HCT116 (cell line): ENCODE results near the gene FN3KRP. TPM values are rescaled to one million over a fixed set of nuclear protein-coding genes. Genes with fewer than 3 reads are reported as not detected.

Source experiments
- ATAC-seq: fragments of 200-7000 bp; cut with Tn5 transposase; 2 replicates; pipeline ENCODE4 v1.9.1; 2020; ENCODE audit warnings: mild to moderate bottlenecking, moderate library complexity
- BruUV-seq: library from RNA; stranded (reverse); fragments of 400-500 nt; replicated peaks from 2 replicates; lab custom pipeline; 2021; lab: Mats Ljungman, UMichigan
- CTCF ChIA-PET: fragments of 300-600 bp; sonication (Branson Sonifier 250); formaldehyde crosslinking; loops from one replicate; lab custom pipeline; 2021; ENCODE audit warnings: antibody characterized with exemption; lab: Charles Lee
- POLR2A ChIA-PET: fragments of 300-600, 350-600 bp; sonication (Branson Sonifier 250); formaldehyde crosslinking; loops from one replicate; lab custom pipeline; 2021; ENCODE audit warnings: antibody characterized with exemption; lab: Charles Lee
- RAD21 ChIA-PET, 2 experiments: fragments of 300-600 bp; sonication (Branson Sonifier 250); formaldehyde crosslinking; loops; one replicate each; lab custom pipeline; 2023; ENCODE audit warnings: low total read pairs in 2 of 2; ENCODE audit not compliant: uncharacterized antibody in 2 of 2, unreplicated experiment in 2 of 2, low non-redundant PET in 1 of 2; lab: Charles Lee
- DNase-seq: peaks from one replicate; pipeline ENCODE4 v3.0.0-alpha.2; 2010; ENCODE audit warnings: low read depth, low spot score
- H2AFZ ChIP-seq: fragments of 200-600 bp; shearing (Covaris generic), sonication (generic); 2 replicates; pipeline ENCODE4 v1.6.1; 2017; ENCODE audit warnings: low read depth, mixed run types, mixed read lengths, antibody characterized with exemption, low read length; ENCODE audit not compliant: poor library complexity, severe bottlenecking
- H3K27ac ChIP-seq: 2 replicates; pipeline ENCODE4 v1.5.1; 2012; ENCODE audit warnings: low read depth, low read length
- H3K27me3 ChIP-seq: fragments of 200-600 bp; sonication (generic); 2 replicates; pipeline ENCODE4 v1.6.1; 2016; ENCODE audit warnings: mixed run types, low read length, mixed read lengths; ENCODE audit not compliant: insufficient read depth
- H3K36me3 ChIP-seq, 2 experiments: fragments of 200-500 bp in 1 of 2; fragments of 200-600 bp in 1 of 2; sonication (Bioruptor generic) in 1 of 2; sonication (generic) in 1 of 2; 2 replicates each; pipeline versions ENCODE4 v1.5.1 to v1.6.1; 2014 to 2016; ENCODE audit warnings: low read length in 2 of 2, inconsistent platforms in 1 of 2, mixed read lengths in 1 of 2, mixed run types in 1 of 2; ENCODE audit not compliant: insufficient read depth in 2 of 2, control insufficient read depth in 1 of 2
- H3K4me1 ChIP-seq, 2 experiments: fragments of 200-600 bp in 1 of 2; sonication (generic) in 1 of 2; 2 replicates each; pipeline versions ENCODE4 v1.5.1 to v1.6.1; 2012 to 2017; ENCODE audit warnings: low read length in 2 of 2, inconsistent platforms in 1 of 2, mild to moderate bottlenecking in 1 of 2, mixed read lengths in 1 of 2, mixed run types in 1 of 2, moderate library complexity in 1 of 2; ENCODE audit not compliant: insufficient read depth in 2 of 2, control insufficient read depth in 1 of 2
- H3K4me2 ChIP-seq: fragments of 200-600 bp; sonication (generic); 2 replicates; pipeline ENCODE4 v1.6.1; 2017; ENCODE audit warnings: mixed run types, low read length, mixed read lengths
- H3K4me3 ChIP-seq, 2 experiments: fragments of 200-600 bp in 1 of 2; sonication (generic) in 1 of 2; replicated peaks in 1 of 2; 2 replicates each; pipeline ENCODE4 v1.5.1; 2011 to 2016; ENCODE audit warnings: low read length in 2 of 2, control low read depth in 1 of 2, low read depth in 1 of 2, mild to moderate bottlenecking in 1 of 2, mixed read lengths in 1 of 2, mixed run types in 1 of 2
- H3K79me2 ChIP-seq: fragments of 200-600 bp; sonication (generic); 2 replicates; pipeline ENCODE4 v1.6.1; 2017; ENCODE audit warnings: mild to moderate bottlenecking, mixed run types, low read length, moderate library complexity, mixed read lengths; ENCODE audit not compliant: insufficient read depth
- H3K9ac ChIP-seq: fragments of 200-600 bp; sonication (generic); 2 replicates; pipeline ENCODE4 v1.6.1; 2016; ENCODE audit warnings: low read length, mixed read lengths
- H3K9me2 ChIP-seq: fragments of 200-600 bp; sonication (generic), shearing (Covaris generic); 2 replicates; pipeline ENCODE4 v1.6.1; 2017; ENCODE audit warnings: mixed run types, mild to moderate bottlenecking, moderate library complexity; ENCODE audit not compliant: insufficient read depth
- H3K9me3 ChIP-seq, 2 experiments: fragments of 200-500 bp in 1 of 2; fragments of 200-600 bp in 1 of 2; sonication (Bioruptor generic) in 1 of 2; sonication (generic) in 1 of 2; 2 replicates each; pipeline ENCODE4 v1.6.1; 2014 to 2017; ENCODE audit warnings: low read length in 2 of 2, mixed read lengths in 2 of 2, inconsistent platforms in 1 of 2, low read depth in 1 of 2, mild to moderate bottlenecking in 1 of 2, mixed run types in 1 of 2, moderate library complexity in 1 of 2; ENCODE audit not compliant: control insufficient read depth in 1 of 2, insufficient read depth in 1 of 2
- H4K20me1 ChIP-seq: fragments of 200-600 bp; sonication (generic), shearing (Covaris generic); 2 replicates; pipeline ENCODE4 v1.6.1; 2017; ENCODE audit warnings: mixed run types, mild to moderate bottlenecking, moderate library complexity; ENCODE audit not compliant: insufficient read depth
- ATF3 ChIP-seq: IDR thresholded peaks from 2 replicates; pipeline ENCODE4 v1.6.1; 2012
- EZH2phosphoT487 ChIP-seq: fragments of 200-600 bp; IDR thresholded peaks from 2 replicates; pipeline ENCODE4 v1.6.1; 2018; ENCODE audit warnings: antibody characterized with exemption, borderline replicate concordance
- FOSL1 ChIP-seq: IDR thresholded peaks from 2 replicates; pipeline ENCODE4 v1.6.1; 2012; ENCODE audit warnings: low read depth
- POLR2A ChIP-seq: IDR thresholded peaks from 2 replicates; pipeline ENCODE4 v1.7.0; 2011; ENCODE audit warnings: borderline replicate concordance; ENCODE audit not compliant: insufficient read depth, insufficient read length; ENCODE audit errors: extremely low read depth
- POLR2AphosphoS5 ChIP-seq: IDR thresholded peaks from 2 replicates; pipeline ENCODE4 v1.6.1; 2011; ENCODE audit warnings: mild to moderate bottlenecking, low read depth, low read length, moderate library complexity
- RAD21 ChIP-seq: IDR thresholded peaks from 2 replicates; pipeline ENCODE4 v1.6.1; 2012; ENCODE audit warnings: low read depth, mild to moderate bottlenecking
- SIN3A ChIP-seq: IDR thresholded peaks from 2 replicates; pipeline ENCODE4 v1.6.1; 2012; ENCODE audit warnings: low read depth
- SP1 ChIP-seq: IDR thresholded peaks from 2 replicates; pipeline ENCODE4 v1.6.1; 2012; ENCODE audit warnings: low read depth
- SRF ChIP-seq: IDR thresholded peaks from 2 replicates; pipeline ENCODE4 v1.6.1; 2012; ENCODE audit warnings: low read depth
- ZBTB33 ChIP-seq: IDR thresholded peaks from 2 replicates; pipeline ENCODE4 v1.6.1; 2011; ENCODE audit warnings: mild to moderate bottlenecking, low read length, moderate library complexity; ENCODE audit not compliant: insufficient replicate concordance; ENCODE audit errors: extremely low read depth
- intact Hi-C: fragments of 100-400 bp; cut with micrococcal nuclease; formaldehyde crosslinking; loops from 2 replicates; pipeline ENCODE4 v1.10.0; 2022
- total RNA-seq: library from RNA; stranded (reverse); gene quantifications from one replicate; pipeline ENCODE4 v1.2.1, GENCODE V29; 2021; ENCODE audit not compliant: unreplicated experiment
- TF ChIP-seq, protein P1 (sequence below), 3 experiments: fragments of 200-600 bp in 1 of 3; sonication (generic) in 1 of 3; IDR thresholded peaks in 2 of 3; conservative IDR thresholded peaks in 1 of 3; 2 replicates each; pipeline ENCODE4 v1.5.1; 2012 to 2017; ENCODE audit warnings: low read depth in 2 of 3, low read length in 2 of 3, antibody characterized with exemption in 1 of 3, borderline replicate concordance in 1 of 3, control low read depth in 1 of 3, mild to moderate bottlenecking in 1 of 3, mixed read lengths in 1 of 3, mixed run types in 1 of 3, moderate library complexity in 1 of 3; ENCODE audit not compliant: insufficient read depth in 1 of 3

Gene FN3KRP
- total RNA-seq, 1 experiment from 2014 or later, result 35.2 TPM

DNA sequence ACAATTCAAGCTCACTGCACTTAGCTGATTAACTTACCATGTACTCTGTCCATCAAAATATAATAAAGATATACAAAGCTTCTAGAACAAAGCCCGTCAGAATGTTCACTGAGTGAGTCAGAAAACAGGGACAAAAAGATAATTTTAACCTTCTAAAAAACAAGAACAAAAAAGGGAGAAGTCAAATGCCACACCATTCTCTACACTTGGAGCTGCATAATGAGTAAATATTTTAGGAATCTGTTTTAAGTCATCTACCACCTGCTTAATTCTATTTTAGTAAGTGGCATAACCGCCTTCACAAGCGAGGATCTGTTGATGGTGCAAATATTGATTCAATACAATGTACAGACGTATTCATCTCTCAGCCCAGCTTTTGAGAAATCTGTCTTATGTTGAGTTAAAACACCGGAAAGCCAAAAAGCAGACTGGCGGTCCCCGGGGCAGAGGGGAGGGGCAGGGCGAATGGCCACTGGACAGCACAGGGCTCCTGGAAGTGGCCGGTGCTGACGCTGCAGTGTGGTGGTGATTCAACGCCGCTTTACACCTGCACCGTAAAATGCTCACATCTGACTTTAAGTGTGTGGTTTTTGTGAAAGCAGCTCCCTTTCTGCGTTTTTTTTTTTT lies 38.1 kb upstream of the FN3KRP start:
- CTCF ChIA-PET, result no interaction called here
- BruUV-seq, result no TSS peak
- H3K9ac ChIP-seq, result no peak overlapping the region
- ATAC-seq (no peak), DNase-seq (no peak)
- intact Hi-C loops, result no loop called here
- POLR2A ChIA-PET, result no interaction called here
- no peaks in the 10 kb centered on the region for H3K9me2 ChIP-seq
- RAD21 ChIA-PET, result no interaction called here
- H3K36me3 ChIP-seq, result no peaks in the 10 kb centered on the region
- TF ChIP-seq ATF3, result no peak
- TF ChIP-seq SP1, result no peak
- no peak for TF ChIP-seq POLR2A
- TF ChIP-seq ZBTB33, result no peak
- TF ChIP-seq POLR2AphosphoS5, result no peak
- no peak for TF ChIP-seq SIN3A
- TF ChIP-seq, protein P1, sequence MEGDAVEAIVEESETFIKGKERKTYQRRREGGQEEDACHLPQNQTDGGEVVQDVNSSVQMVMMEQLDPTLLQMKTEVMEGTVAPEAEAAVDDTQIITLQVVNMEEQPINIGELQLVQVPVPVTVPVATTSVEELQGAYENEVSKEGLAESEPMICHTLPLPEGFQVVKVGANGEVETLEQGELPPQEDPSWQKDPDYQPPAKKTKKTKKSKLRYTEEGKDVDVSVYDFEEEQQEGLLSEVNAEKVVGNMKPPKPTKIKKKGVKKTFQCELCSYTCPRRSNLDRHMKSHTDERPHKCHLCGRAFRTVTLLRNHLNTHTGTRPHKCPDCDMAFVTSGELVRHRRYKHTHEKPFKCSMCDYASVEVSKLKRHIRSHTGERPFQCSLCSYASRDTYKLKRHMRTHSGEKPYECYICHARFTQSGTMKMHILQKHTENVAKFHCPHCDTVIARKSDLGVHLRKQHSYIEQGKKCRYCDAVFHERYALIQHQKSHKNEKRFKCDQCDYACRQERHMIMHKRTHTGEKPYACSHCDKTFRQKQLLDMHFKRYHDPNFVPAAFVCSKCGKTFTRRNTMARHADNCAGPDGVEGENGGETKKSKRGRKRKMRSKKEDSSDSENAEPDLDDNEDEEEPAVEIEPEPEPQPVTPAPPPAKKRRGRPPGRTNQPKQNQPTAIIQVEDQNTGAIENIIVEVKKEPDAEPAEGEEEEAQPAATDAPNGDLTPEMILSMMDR (IDR thresholded peaks at IDR 0.05 in 2 of 3, conservative IDR thresholded peaks at IDR 0.05 in 1 of 3; ENCODE audit: borderline replicate concordance in 1 of 3, insufficient read depth in 1 of 3, low read depth in 2 of 3, low read length in 2 of 3), result no peak
- no peak for TF ChIP-seq EZH2phosphoT487
- no peak for TF ChIP-seq SRF
- TF ChIP-seq RAD21, result no peak
- no peak for TF ChIP-seq FOSL1
- H3K27me3 ChIP-seq, result no peaks in the 10 kb centered on the region
- H2AFZ ChIP-seq, result no peak overlapping the region
- H3K27ac ChIP-seq, result no peak overlapping the region
- peaks cover 11 to 16% of the 10 kb centered on the region in 2 experiments; a peak in 3 of 4 replicates for H3K9me3 ChIP-seq
- H3K4me3 ChIP-seq, result no peak overlapping the region
- no peaks in the 10 kb centered on the region for H4K20me1 ChIP-seq
- H3K4me2 ChIP-seq, result no peak overlapping the region
- no peaks in the 10 kb centered on the region for H3K79me2 ChIP-seq
- H3K4me1 ChIP-seq, result no peaks in the 10 kb centered on the region
